Activated T-helper 1 cell treated with anti-CD3 and anti-CD28 coated beads, Interleukin-12 subunit alpha, Interleukin-12 subunit beta, Interleukin-2, Interleukin-4 antibody, amounts not matched to agents 30 ng/mL and 10 ng/mL and 1 ng/mL, durations not matched to agents 14 hours and 24 hours and 36 hours (primary cell): ENCODE data around the gene SUB1. TPM values are rescaled to one million over a fixed set of nuclear protein-coding genes. Genes with fewer than 3 reads are reported as not detected.
A peak's percentile ranks its signal among the peaks of the same experiment; 100 is the strongest.
"Not testable (repeated sequence)": the region's sequence is repeated elsewhere in the genome, so short reads cannot be mapped to it uniquely, and the experiment has no call there.

Experiments
- DNase-seq: peaks from one replicate; pipeline ENCODE4 v3.0.0; 2021; ENCODE audit warnings: low spot score
- H3K27ac Mint-ChIP-seq: one replicate; pipeline ENCODE4 v1.8.0; 2021; ENCODE audit warnings: mild to moderate bottlenecking, mixed read lengths
- H3K27me3 Mint-ChIP-seq: one replicate; pipeline ENCODE4 v1.8.0; 2022; ENCODE audit warnings: mild to moderate bottlenecking, moderate library complexity, mixed read lengths; ENCODE audit not compliant: insufficient read depth
- H3K36me3 Mint-ChIP-seq: one replicate; pipeline ENCODE4 v1.8.0; 2021; ENCODE audit warnings: low read depth, mixed read lengths
- H3K4me1 Mint-ChIP-seq: one replicate; pipeline ENCODE4 v1.8.0; 2021; ENCODE audit warnings: low read depth, mixed read lengths
- H3K4me3 Mint-ChIP-seq: one replicate; pipeline ENCODE4 v1.8.0; 2021; ENCODE audit warnings: mild to moderate bottlenecking, moderate library complexity, mixed read lengths
- H3K9me3 Mint-ChIP-seq: one replicate; pipeline ENCODE4 v1.8.0; 2021; ENCODE audit warnings: mixed read lengths
- intact Hi-C: fragments of 100-400 bp; cut with micrococcal nuclease; formaldehyde crosslinking; loops from one replicate; pipeline ENCODE4 v1.15.1; 2024
- total RNA-seq: library from RNA; stranded (reverse); gene quantifications from 2 replicates; pipeline ENCODE4 v1.2.3, GENCODE V29; 2022

Gene SUB1
- total RNA-seq, 1 donor from 2014 or later = 408 TPM

GRCh38 chr5:32552491-32552890, 32.9 kb upstream of the SUB1 start:
- DNase-seq, H3K4me3 Mint-ChIP-seq, H3K27ac Mint-ChIP-seq, intact Hi-C loops, H3K27me3 Mint-ChIP-seq, H3K9me3 Mint-ChIP-seq: not testable (repeated sequence)
- peaks cover 30% of the 10 kb centered on the region for H3K4me1 Mint-ChIP-seq
- peaks cover 50% of the 10 kb centered on the region for H3K36me3 Mint-ChIP-seq

GRCh38 chr5:32552936-32553335, 32.4 kb upstream of the SUB1 start:
- peaks cover 30% of the 10 kb centered on the region for H3K4me1 Mint-ChIP-seq
- H3K4me3 Mint-ChIP-seq = no peak overlapping the region
- DNase-seq = no peak
- peaks cover 50% of the 10 kb centered on the region for H3K36me3 Mint-ChIP-seq
- H3K27me3 Mint-ChIP-seq = no peaks in the 10 kb centered on the region
- H3K9me3 Mint-ChIP-seq = peaks cover 5% of the 10 kb centered on the region
- intact Hi-C loops = no loop called here
- no peak overlapping the region for H3K27ac Mint-ChIP-seq

- H3K4me3 Mint-ChIP-seq, H3K9me3 Mint-ChIP-seq, intact Hi-C loops, H3K27me3 Mint-ChIP-seq, DNase-seq: not testable (repeated sequence)
- peaks cover 33% of the 10 kb centered on the region for H3K4me1 Mint-ChIP-seq
- peaks cover 57% of the 10 kb centered on the region for H3K36me3 Mint-ChIP-seq
- peak overlapping the region; percentile 18 for H3K27ac Mint-ChIP-seq
Measured at GRCh38 chr5:32554181-32554780, 31.1 kb upstream of the SUB1 start.

- Mint-ChIP-seq H3K36me3 (peaks cover 53% of the 10 kb centered on the region), H3K4me1 (peaks cover 43% of the 10 kb centered on the region)
- H3K27ac Mint-ChIP-seq, H3K4me3 Mint-ChIP-seq, H3K27me3 Mint-ChIP-seq, H3K9me3 Mint-ChIP-seq, intact Hi-C loops, DNase-seq: not testable (repeated sequence)
Measured at GRCh38 chr5:32556543-32556942, 28.8 kb upstream of the SUB1 start.

GRCh38 chr5:32559411-32559810, 25.9 kb upstream of the SUB1 start:
- Mint-ChIP-seq H3K36me3 (peaks cover 42% of the 10 kb centered on the region), H3K27me3 (no peaks in the 10 kb centered on the region), H3K4me3 (no peak overlapping the region), H3K4me1 (peaks cover 30% of the 10 kb centered on the region), H3K27ac (no peak overlapping the region), H3K9me3 (no peaks in the 10 kb centered on the region)
- intact Hi-C loops = no loop called here
- no peak for DNase-seq

GRCh38 chr5:32559921-32560320, 25.4 kb upstream of the SUB1 start:
- DNase-seq = no peak
- Mint-ChIP-seq H3K9me3 (no peaks in the 10 kb centered on the region), H3K27me3 (no peaks in the 10 kb centered on the region), H3K4me1 (peaks cover 30% of the 10 kb centered on the region), H3K27ac (no peak overlapping the region), H3K36me3 (peaks cover 40% of the 10 kb centered on the region), H3K4me3 (no peak overlapping the region)
- intact Hi-C loops = no loop called here

GRCh38 chr5:32562056-32562455, 23.3 kb upstream of the SUB1 start:
- H3K27ac Mint-ChIP-seq = no peak overlapping the region
- peaks cover 47% of the 10 kb centered on the region for H3K36me3 Mint-ChIP-seq
- intact Hi-C loops = no loop called here
- H3K9me3 Mint-ChIP-seq = peaks cover 3% of the 10 kb centered on the region
- DNase-seq = no peak
- no peak overlapping the region for H3K4me3 Mint-ChIP-seq
- peaks cover 37% of the 10 kb centered on the region for H3K4me1 Mint-ChIP-seq
- no peaks in the 10 kb centered on the region for H3K27me3 Mint-ChIP-seq

- DNase-seq = no peak
- peaks cover 34% of the 10 kb centered on the region for H3K4me1 Mint-ChIP-seq
Measured at GRCh38 chr5:32562843-32563242, 22.5 kb upstream of the SUB1 start.

GRCh38 chr5:32563614-32564013, 21.7 kb upstream of the SUB1 start:
- no peak for DNase-seq
- Mint-ChIP-seq H3K4me3 (no peak overlapping the region), H3K27me3 (no peaks in the 10 kb centered on the region)

More at GRCh38 chr5:32562843-32563242, 22.5 kb upstream of the SUB1 start:
- H3K27ac Mint-ChIP-seq = no peak overlapping the region
- intact Hi-C loops = no loop called here
- H3K9me3 Mint-ChIP-seq = peaks cover 3% of the 10 kb centered on the region
- no peaks in the 10 kb centered on the region for H3K27me3 Mint-ChIP-seq
- no peak overlapping the region for H3K4me3 Mint-ChIP-seq
- peaks cover 43% of the 10 kb centered on the region for H3K36me3 Mint-ChIP-seq

GRCh38 chr5:32565145-32565544, 20.2 kb upstream of the SUB1 start:
- H3K27ac Mint-ChIP-seq = no peak overlapping the region

More at GRCh38 chr5:32563614-32564013, 21.7 kb upstream of the SUB1 start:
- H3K9me3 Mint-ChIP-seq = peaks cover 3% of the 10 kb centered on the region
- peaks cover 41% of the 10 kb centered on the region for H3K36me3 Mint-ChIP-seq
- intact Hi-C loops = no loop called here
- peaks cover 29% of the 10 kb centered on the region for H3K4me1 Mint-ChIP-seq
- H3K27ac Mint-ChIP-seq = no peak overlapping the region

GRCh38 chr5:32566319-32567111, 18.8 kb upstream of the SUB1 start:
- intact Hi-C loops = no loop called here
- Mint-ChIP-seq H3K4me1 (peaks cover 20% of the 10 kb centered on the region), H3K9me3 (peaks cover 3% of the 10 kb centered on the region), H3K4me3 (no peak overlapping the region), H3K36me3 (peaks cover 43% of the 10 kb centered on the region), H3K27ac (no peak overlapping the region), H3K27me3 (no peaks in the 10 kb centered on the region)
- DNase-seq = no peak

More at GRCh38 chr5:32565145-32565544, 20.2 kb upstream of the SUB1 start:
- H3K4me1 Mint-ChIP-seq = peaks cover 28% of the 10 kb centered on the region
- DNase-seq = no peak
- H3K36me3 Mint-ChIP-seq = peaks cover 44% of the 10 kb centered on the region
- intact Hi-C loops = no loop called here
- H3K27me3 Mint-ChIP-seq = no peaks in the 10 kb centered on the region
- peaks cover 3% of the 10 kb centered on the region for H3K9me3 Mint-ChIP-seq
- H3K4me3 Mint-ChIP-seq = no peak overlapping the region

GRCh38 chr5:32571128-32571527, 14.2 kb upstream of the SUB1 start:
- H3K9me3 Mint-ChIP-seq = peaks cover 3% of the 10 kb centered on the region
- H3K36me3 Mint-ChIP-seq = peaks cover 38% of the 10 kb centered on the region
- peaks cover 13% of the 10 kb centered on the region for H3K4me1 Mint-ChIP-seq
- H3K27me3 Mint-ChIP-seq = no peaks in the 10 kb centered on the region
- no peak for DNase-seq
- intact Hi-C loops = no loop called here
- H3K27ac Mint-ChIP-seq = no peak overlapping the region
- no peak overlapping the region for H3K4me3 Mint-ChIP-seq

- H3K27ac Mint-ChIP-seq = no peak overlapping the region
- intact Hi-C loops = no loop called here
- no peak overlapping the region for H3K4me3 Mint-ChIP-seq
- no peaks in the 10 kb centered on the region for H3K9me3 Mint-ChIP-seq
- no peak for DNase-seq
- H3K36me3 Mint-ChIP-seq = peaks cover 27% of the 10 kb centered on the region
- H3K27me3 Mint-ChIP-seq = no peaks in the 10 kb centered on the region
- peaks cover 10% of the 10 kb centered on the region for H3K4me1 Mint-ChIP-seq
Measured at GRCh38 chr5:32572778-32573480, 12.4 kb upstream of the SUB1 start.
